ENCODE measurements around the gene RNF149. TPM values are rescaled to one million over a fixed set of nuclear protein-coding genes. Genes with fewer than 3 reads are reported as not detected.

The RNF149 gene
- total and polyA plus RNA-seq, 2 experiments from 2014 or later: 38.8 to 47.6 TPM

DNA sequence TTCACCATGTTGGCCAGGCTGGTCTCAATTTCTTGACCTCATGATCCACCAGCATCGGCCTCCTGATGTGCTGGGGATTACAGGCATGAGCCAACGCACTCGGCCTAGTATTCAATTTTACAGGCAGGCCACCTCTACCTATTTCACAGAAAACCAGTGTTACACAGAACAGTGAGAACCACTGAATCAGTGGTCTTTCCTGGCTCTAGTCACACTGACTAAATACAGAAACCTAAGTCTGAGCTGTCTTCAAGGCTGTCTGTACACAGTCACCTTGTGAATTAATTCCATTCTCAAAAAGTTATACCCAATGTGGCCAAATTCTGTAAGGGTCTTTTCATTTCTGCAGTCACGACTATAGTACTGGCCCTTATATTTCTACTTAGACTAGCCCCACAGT, 3.5 kb downstream of the RNF149 start:
- H3K9me2 ChIP-seq (ENCODE audit: insufficient read depth): no peaks in the 10 kb centered on the region
- Mint-ChIP-seq H3K27me3 (ENCODE audit: insufficient read depth, low read depth, poor library complexity) (peaks cover 6% of the 10 kb centered on the region), H3K9me3 (no peaks in the 10 kb centered on the region), H3K36me3 (ENCODE audit: low read depth) (peaks cover 7% of the 10 kb centered on the region), H3K4me3 (0 out of 3 replicates have a peak overlapping the region, but pooled peaks have one; percentile 11), H3K27ac (no peak overlapping the region), H3K4me1 (peaks cover 32% of the 10 kb centered on the region)
- peaks cover 13% of the 10 kb centered on the region for H3K4me1 ChIP-seq (ENCODE audit: insufficient read depth)
- H3K27ac ChIP-seq (ENCODE audit: low read depth): no peak overlapping the region
- peaks cover 4% of the 10 kb centered on the region; the same call in 1 of the 2 replicates for H3F3A ChIP-seq (replicated peaks; ENCODE audit: low read depth)
- DNase-seq (ENCODE audit: low spot score): no peak
- no peak for ATAC-seq
- H3K4me2 ChIP-seq: peak overlapping the region; percentile 98; the same call in 1 of the 2 replicates
- no peak overlapping the region for H2AFZ ChIP-seq
- peaks cover 58% of the 10 kb centered on the region for H4K20me1 ChIP-seq (replicated peaks; ENCODE audit: insufficient read depth)
- TF ChIP-seq, protein P1, sequence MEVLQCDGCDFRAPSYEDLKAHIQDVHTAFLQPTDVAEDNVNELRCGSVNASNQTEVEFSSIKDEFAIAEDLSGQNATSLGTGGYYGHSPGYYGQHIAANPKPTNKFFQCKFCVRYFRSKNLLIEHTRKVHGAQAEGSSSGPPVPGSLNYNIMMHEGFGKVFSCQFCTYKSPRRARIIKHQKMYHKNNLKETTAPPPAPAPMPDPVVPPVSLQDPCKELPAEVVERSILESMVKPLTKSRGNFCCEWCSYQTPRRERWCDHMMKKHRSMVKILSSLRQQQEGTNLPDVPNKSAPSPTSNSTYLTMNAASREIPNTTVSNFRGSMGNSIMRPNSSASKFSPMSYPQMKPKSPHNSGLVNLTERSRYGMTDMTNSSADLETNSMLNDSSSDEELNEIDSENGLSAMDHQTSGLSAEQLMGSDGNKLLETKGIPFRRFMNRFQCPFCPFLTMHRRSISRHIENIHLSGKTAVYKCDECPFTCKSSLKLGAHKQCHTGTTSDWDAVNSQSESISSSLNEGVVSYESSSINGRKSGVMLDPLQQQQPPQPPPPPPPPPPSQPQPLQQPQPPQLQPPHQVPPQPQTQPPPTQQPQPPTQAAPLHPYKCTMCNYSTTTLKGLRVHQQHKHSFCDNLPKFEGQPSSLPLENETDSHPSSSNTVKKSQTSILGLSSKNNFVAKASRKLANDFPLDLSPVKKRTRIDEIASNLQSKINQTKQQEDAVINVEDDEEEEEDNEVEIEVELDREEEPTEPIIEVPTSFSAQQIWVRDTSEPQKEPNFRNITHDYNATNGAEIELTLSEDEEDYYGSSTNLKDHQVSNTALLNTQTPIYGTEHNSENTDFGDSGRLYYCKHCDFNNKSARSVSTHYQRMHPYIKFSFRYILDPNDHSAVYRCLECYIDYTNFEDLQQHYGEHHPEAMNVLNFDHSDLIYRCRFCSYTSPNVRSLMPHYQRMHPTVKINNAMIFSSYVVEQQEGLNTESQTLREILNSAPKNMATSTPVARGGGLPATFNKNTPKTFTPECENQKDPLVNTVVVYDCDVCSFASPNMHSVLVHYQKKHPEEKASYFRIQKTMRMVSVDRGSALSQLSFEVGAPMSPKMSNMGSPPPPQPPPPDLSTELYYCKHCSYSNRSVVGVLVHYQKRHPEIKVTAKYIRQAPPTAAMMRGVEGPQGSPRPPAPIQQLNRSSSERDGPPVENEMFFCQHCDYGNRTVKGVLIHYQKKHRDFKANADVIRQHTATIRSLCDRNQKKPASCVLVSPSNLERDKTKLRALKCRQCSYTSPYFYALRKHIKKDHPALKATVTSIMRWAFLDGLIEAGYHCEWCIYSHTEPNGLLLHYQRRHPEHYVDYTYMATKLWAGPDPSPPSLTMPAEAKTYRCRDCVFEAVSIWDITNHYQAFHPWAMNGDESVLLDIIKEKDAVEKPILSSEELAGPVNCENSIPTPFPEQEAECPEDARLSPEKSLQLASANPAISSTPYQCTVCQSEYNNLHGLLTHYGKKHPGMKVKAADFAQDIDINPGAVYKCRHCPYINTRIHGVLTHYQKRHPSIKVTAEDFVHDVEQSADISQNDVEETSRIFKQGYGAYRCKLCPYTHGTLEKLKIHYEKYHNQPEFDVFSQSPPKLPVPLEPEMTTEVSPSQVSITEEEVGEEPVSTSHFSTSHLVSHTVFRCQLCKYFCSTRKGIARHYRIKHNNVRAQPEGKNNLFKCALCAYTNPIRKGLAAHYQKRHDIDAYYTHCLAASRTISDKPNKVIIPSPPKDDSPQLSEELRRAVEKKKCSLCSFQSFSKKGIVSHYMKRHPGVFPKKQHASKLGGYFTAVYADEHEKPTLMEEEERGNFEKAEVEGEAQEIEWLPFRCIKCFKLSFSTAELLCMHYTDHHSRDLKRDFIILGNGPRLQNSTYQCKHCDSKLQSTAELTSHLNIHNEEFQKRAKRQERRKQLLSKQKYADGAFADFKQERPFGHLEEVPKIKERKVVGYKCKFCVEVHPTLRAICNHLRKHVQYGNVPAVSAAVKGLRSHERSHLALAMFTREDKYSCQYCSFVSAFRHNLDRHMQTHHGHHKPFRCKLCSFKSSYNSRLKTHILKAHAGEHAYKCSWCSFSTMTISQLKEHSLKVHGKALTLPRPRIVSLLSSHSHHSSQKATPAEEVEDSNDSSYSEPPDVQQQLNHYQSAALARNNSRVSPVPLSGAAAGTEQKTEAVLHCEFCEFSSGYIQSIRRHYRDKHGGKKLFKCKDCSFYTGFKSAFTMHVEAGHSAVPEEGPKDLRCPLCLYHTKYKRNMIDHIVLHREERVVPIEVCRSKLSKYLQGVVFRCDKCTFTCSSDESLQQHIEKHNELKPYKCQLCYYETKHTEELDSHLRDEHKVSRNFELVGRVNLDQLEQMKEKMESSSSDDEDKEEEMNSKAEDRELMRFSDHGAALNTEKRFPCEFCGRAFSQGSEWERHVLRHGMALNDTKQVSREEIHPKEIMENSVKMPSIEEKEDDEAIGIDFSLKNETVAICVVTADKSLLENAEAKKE (CRISPR knock-in tag; IDR thresholded peaks at IDR 0.05): no peak
- TF ChIP-seq, protein P2, sequence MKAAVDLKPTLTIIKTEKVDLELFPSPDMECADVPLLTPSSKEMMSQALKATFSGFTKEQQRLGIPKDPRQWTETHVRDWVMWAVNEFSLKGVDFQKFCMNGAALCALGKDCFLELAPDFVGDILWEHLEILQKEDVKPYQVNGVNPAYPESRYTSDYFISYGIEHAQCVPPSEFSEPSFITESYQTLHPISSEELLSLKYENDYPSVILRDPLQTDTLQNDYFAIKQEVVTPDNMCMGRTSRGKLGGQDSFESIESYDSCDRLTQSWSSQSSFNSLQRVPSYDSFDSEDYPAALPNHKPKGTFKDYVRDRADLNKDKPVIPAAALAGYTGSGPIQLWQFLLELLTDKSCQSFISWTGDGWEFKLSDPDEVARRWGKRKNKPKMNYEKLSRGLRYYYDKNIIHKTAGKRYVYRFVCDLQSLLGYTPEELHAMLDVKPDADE (IDR thresholded peaks at IDR 0.05): no peak
- TF ChIP-seq CREB1 (CRISPR knock-in tag; IDR thresholded peaks at IDR 0.05; ENCODE audit: low read depth) (no peak), NANOG (IDR thresholded peaks at IDR 0.05; ENCODE audit: borderline replicate concordance) (no peak), POLR2AphosphoS5 (IDR thresholded peaks at IDR 0.05; ENCODE audit: low read depth) (no peak), STAT1 (IDR thresholded peaks at IDR 0.05; ENCODE audit: unreplicated experiment) (no peak), JUNB (IDR thresholded peaks at IDR 0.05; ENCODE audit: unreplicated experiment) (no peak), ZNF114 (CRISPR knock-in tag; IDR thresholded peaks at IDR 0.05) (no peak), EZH2phosphoT487 (IDR thresholded peaks at IDR 0.05; ENCODE audit: unreplicated experiment) (no peak), ZNF331 (CRISPR knock-in tag; IDR thresholded peaks at IDR 0.05; ENCODE audit: low read depth) (no peak), EZH2 (IDR thresholded peaks at IDR 0.05; ENCODE audit: low read depth, unreplicated experiment) (no peak)
- TF ChIP-seq, protein P3, sequence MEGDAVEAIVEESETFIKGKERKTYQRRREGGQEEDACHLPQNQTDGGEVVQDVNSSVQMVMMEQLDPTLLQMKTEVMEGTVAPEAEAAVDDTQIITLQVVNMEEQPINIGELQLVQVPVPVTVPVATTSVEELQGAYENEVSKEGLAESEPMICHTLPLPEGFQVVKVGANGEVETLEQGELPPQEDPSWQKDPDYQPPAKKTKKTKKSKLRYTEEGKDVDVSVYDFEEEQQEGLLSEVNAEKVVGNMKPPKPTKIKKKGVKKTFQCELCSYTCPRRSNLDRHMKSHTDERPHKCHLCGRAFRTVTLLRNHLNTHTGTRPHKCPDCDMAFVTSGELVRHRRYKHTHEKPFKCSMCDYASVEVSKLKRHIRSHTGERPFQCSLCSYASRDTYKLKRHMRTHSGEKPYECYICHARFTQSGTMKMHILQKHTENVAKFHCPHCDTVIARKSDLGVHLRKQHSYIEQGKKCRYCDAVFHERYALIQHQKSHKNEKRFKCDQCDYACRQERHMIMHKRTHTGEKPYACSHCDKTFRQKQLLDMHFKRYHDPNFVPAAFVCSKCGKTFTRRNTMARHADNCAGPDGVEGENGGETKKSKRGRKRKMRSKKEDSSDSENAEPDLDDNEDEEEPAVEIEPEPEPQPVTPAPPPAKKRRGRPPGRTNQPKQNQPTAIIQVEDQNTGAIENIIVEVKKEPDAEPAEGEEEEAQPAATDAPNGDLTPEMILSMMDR (conservative IDR thresholded peaks at IDR 0.05; ENCODE audit: low read depth in 2 of 2): no peak
- TF ChIP-seq, protein P4, sequence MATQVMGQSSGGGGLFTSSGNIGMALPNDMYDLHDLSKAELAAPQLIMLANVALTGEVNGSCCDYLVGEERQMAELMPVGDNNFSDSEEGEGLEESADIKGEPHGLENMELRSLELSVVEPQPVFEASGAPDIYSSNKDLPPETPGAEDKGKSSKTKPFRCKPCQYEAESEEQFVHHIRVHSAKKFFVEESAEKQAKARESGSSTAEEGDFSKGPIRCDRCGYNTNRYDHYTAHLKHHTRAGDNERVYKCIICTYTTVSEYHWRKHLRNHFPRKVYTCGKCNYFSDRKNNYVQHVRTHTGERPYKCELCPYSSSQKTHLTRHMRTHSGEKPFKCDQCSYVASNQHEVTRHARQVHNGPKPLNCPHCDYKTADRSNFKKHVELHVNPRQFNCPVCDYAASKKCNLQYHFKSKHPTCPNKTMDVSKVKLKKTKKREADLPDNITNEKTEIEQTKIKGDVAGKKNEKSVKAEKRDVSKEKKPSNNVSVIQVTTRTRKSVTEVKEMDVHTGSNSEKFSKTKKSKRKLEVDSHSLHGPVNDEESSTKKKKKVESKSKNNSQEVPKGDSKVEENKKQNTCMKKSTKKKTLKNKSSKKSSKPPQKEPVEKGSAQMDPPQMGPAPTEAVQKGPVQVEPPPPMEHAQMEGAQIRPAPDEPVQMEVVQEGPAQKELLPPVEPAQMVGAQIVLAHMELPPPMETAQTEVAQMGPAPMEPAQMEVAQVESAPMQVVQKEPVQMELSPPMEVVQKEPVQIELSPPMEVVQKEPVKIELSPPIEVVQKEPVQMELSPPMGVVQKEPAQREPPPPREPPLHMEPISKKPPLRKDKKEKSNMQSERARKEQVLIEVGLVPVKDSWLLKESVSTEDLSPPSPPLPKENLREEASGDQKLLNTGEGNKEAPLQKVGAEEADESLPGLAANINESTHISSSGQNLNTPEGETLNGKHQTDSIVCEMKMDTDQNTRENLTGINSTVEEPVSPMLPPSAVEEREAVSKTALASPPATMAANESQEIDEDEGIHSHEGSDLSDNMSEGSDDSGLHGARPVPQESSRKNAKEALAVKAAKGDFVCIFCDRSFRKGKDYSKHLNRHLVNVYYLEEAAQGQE (IDR thresholded peaks at IDR 0.05; ENCODE audit: unreplicated experiment): no peak
- H3K36me3 ChIP-seq (ENCODE audit: insufficient read depth): 0 out of 2 replicates have a peak, but pooled peaks cover 3% of the 10 kb centered on the region
- peaks cover 11% of the 10 kb centered on the region for H3K27me3 ChIP-seq (ENCODE audit: insufficient read depth)
- peaks cover 83% of the 10 kb centered on the region for H3K79me2 ChIP-seq (replicated peaks; ENCODE audit: insufficient read depth)
- no peak overlapping the region for H3K4me3 ChIP-seq
